Kidney epithelial cell (primary cell): ENCODE measurements around the gene NUBP2. TPM values are rescaled to one million over a fixed set of nuclear protein-coding genes. Genes with fewer than 3 reads are reported as not detected.

ENCODE experiments used
- DNase-seq: peaks from one replicate; pipeline ENCODE4 v3.0.0-alpha.2; 2010; ENCODE audit warnings: low read depth
- H3K27me3 ChIP-seq: 2 replicates; pipeline ENCODE4 v1.6.0; 2011; ENCODE audit warnings: low read length; ENCODE audit not compliant: control insufficient read depth, insufficient read depth
- H3K36me3 ChIP-seq: 2 replicates; pipeline ENCODE4 v1.5.1; 2011; ENCODE audit warnings: low read length; ENCODE audit not compliant: control insufficient read depth, insufficient read depth
- H3K4me3 ChIP-seq: 2 replicates; pipeline ENCODE4 v1.5.1; 2011; ENCODE audit warnings: low read depth, mild to moderate bottlenecking, control low read depth, low read length
- total RNA-seq: library from RNA; depleted of rRNA; stranded (reverse); fragments of >200 nt; gene quantifications from 2 replicates; pipeline ENCODE4 v1.2.3, GENCODE V29; 2015
- TF ChIP-seq, protein P1 (sequence below): IDR thresholded peaks from 2 replicates; pipeline ENCODE4 v1.5.1; 2011; ENCODE audit warnings: mild to moderate bottlenecking, moderate library complexity, low read length, control low read depth, inconsistent platforms; ENCODE audit not compliant: insufficient read depth, poor library complexity, severe bottlenecking

NUBP2 gene
- total RNA-seq, 1 donor from 2014 or later = 187 TPM

DNA sequence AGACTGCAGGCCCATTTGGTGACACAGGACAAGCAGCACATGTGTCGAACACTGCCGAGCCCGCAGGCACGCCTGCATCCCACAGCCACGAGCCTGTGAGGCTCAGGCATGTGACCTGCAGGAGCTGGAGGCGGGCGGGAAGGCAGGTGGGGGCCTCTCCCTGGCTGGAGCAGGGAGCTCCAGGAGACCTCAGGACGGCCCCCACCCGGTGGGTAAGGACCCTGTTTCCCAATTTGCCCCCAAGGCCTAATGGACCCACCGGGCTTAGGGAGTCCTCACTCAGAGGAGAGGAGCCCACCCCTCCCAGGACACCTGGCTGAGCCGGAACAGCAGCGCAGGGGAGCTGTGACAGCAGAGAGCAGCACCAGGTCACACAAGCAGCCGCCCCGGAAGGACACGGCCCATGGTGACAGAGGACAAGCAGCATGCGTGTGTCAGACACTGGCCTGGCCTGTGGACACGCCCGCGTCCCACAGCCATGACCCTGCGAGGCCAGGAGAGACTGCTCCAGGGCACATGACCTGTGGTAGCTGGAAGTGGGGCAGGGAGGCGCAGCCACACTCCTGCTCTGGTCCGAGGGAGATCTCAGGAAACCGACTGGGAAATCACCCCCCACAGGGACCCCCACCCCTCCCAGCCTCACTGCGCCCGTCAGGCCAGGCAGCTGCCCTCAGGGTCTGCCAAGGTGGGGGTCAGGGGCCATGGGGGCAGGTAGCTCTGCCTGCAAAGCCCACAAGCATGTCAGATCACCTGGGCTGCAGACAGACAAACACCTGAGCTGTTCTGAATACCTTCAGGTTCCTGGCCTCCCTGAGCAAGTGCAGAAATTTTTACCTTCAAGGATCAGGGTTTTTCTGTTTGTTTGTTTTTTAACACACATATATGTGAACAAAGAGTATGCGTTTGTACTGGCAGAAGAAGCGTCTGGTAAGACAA, 2.8 kb upstream of the NUBP2 start:
- no peaks in the 10 kb centered on the region for H3K36me3 ChIP-seq
- TF ChIP-seq, protein P1, sequence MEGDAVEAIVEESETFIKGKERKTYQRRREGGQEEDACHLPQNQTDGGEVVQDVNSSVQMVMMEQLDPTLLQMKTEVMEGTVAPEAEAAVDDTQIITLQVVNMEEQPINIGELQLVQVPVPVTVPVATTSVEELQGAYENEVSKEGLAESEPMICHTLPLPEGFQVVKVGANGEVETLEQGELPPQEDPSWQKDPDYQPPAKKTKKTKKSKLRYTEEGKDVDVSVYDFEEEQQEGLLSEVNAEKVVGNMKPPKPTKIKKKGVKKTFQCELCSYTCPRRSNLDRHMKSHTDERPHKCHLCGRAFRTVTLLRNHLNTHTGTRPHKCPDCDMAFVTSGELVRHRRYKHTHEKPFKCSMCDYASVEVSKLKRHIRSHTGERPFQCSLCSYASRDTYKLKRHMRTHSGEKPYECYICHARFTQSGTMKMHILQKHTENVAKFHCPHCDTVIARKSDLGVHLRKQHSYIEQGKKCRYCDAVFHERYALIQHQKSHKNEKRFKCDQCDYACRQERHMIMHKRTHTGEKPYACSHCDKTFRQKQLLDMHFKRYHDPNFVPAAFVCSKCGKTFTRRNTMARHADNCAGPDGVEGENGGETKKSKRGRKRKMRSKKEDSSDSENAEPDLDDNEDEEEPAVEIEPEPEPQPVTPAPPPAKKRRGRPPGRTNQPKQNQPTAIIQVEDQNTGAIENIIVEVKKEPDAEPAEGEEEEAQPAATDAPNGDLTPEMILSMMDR = no peak
- H3K4me3 ChIP-seq = no peak overlapping the region
- no peak for DNase-seq
- H3K27me3 ChIP-seq = no peaks in the 10 kb centered on the region

DNA sequence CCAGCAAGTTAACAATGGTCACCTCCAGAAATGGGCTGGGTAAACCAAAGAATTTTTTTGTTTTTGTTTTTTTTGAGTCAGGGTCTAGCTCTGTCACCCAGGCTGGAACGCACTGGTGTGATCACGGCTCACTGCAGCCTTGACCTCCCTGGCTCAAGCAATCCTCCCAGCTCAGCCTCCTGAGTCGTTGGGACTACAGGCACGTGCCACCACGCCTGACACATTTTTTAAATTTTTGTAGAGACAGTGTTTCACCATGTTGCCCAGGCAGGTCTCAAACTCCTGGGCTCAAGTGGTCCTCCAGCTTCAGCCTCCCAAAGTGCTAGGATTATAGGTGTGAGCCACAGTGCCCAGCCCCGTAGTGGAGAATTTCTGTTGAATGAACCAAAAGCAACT, 2.1 kb upstream of the NUBP2 start:
- TF ChIP-seq, protein P1 = no peak
- Histone ChIP-seq H3K4me3 (no peak overlapping the region), H3K36me3 (no peaks in the 10 kb centered on the region), H3K27me3 (no peaks in the 10 kb centered on the region)
- no peak for DNase-seq

DNA sequence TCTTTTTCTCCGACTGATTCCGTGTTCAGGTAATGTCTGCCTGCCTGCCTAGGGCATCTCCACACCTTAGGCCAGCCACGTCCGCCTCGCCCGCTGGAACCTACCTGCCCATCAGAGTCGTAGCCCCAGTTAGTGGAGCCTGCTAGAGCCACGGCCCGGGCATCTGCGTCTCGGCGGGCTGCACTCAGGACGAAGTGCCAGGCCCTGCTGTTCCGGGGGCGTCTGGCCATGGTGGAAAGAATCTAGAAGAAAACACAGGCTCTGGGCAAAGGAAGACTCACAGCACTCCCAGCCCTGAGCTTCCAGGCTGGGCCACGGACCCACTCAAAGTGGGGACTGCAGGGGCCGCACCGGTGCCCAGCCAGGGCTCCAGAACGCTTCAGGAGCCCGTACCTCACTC, 1.5 kb upstream of the NUBP2 start:
- H3K36me3 ChIP-seq = no peaks in the 10 kb centered on the region
- no peaks in the 10 kb centered on the region for H3K27me3 ChIP-seq
- TF ChIP-seq, protein P1 = no peak
- DNase-seq = no peak
- peak overlapping the region; percentile 56 for H3K4me3 ChIP-seq

DNA sequence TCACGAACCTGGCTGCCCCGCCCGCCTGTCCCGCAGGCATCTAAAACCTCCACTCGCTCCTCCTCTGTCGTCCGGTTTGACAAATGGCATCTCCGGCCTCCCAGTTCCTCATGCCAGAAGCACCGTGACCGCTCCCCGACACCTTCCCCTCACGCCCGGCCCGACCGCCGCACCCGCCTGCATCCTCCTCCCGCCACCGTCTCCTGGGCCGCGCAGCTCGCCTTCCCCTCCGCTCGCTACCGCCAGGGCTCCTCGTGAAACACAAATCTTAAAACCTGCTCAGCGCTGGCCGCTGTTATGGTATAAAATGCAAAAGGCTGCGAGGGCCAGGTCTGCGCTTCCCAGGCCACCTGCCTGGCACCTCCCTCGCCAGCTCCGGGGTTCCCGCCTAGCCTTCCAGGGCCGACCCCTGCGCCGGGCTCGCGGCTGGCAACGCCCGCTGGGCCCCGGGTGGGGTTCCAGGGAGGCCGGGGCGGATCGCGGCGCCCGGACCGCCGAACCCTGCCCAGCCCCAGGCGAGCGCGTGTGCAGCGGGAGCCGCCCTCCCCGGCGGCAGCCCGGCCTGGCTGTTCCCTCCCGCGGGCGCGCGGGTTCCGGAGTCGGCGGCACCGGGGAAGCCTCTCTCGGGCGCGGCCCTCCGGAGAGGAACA, 877 bp upstream of the NUBP2 start:
- Histone ChIP-seq H3K27me3 (no peaks in the 10 kb centered on the region), H3K36me3 (no peaks in the 10 kb centered on the region), H3K4me3 (peak overlapping the region; percentile 56)
- no peak for DNase-seq
- TF ChIP-seq, protein P1 = no peak

DNA sequence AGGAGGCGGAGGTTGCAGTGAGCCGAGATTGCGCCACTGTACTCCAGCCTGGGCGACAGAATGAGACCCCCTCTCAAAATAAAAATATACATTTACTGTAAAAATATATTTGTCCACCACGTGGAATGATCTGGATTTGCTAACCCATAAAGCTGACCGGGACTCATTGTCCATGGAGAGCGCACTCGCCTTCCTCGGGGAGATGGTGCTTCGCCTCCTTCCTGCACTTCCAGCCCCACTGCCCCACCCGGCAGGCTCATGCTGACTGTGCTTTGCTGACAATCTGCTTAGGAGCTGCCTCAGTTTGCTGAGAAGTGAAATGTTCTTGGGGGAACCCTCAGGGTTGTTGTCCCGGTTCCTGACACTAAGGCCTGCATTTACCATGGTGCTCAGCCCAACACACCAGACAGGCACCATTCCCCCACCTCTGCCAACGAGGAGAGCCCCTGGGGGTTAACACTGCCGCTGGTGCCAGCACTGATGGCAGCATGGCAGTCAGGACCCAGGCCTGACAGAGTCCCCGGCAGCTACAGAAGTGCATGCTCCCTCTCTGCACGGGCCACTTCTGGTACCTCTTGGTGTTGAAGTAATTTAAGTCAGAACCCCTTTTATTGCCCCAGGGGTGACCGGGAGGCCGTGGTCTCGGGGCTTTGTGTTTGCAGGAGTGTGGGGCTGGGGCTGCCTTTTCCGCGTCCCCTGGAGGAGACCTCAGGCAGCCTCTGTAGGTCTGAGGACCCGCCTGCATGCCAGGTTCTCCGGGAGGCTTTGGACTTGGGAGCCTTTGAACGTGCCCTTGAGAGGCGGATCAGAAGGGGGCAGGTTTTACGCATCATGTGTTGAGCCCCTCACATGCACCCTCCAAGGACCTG, 2.5 kb downstream of the NUBP2 start:
- TF ChIP-seq, protein P1 = no peak
- no peaks in the 10 kb centered on the region for H3K36me3 ChIP-seq
- no peaks in the 10 kb centered on the region for H3K27me3 ChIP-seq
- H3K4me3 ChIP-seq = no peak overlapping the region
- DNase-seq = no peak
